ENCODE measurements around the gene DKK2.

Gene DKK2

DNA sequence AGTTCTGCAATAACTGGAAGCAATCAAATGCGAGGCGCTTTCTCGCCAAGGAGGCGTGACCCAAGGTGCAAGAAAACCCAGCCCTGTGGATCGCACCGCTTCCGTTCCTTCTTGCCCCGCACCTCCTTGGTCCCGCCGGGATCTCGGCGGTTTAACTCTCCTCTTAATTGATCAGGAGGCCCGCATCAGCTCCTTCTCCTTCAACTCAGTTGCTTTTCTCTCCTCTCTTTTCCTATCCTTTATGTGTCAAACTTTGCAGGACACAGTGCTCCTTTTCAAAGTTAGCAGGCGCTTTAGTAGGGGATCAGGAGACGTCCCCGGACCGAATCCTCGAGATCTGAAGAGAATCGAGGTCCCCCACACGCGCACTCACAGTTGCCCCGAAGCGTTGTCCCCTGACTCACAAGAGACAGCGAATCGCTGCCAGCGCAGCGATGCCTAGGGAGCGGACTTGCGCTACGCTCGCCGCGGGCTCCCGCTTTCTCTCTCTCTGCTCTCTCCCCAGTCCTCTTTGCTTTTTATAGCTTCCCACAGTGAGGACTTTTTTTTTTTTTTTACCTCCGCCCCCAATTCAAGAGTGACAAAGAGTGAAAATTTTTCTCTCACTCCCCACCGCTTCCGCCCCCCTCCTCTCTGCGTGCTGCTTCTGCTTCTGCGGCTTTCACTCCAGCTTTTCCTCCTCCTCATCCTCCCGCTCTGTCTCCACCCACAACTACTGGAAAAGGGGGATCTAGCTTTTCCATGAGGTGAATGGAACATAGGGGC is at the start of gene DKK2:
Gene DKK2 (minus strand): TSS at position 495 of the 765 bp plus-strand sequence. CDS start 722 bp downstream, outside the sequence.
- DNase-seq = no peak

- no peak for DNase-seq
These were observed 41.1 kb upstream of the DKK2 start for GRCh38 chr4:107077192-107077591.

DNA sequence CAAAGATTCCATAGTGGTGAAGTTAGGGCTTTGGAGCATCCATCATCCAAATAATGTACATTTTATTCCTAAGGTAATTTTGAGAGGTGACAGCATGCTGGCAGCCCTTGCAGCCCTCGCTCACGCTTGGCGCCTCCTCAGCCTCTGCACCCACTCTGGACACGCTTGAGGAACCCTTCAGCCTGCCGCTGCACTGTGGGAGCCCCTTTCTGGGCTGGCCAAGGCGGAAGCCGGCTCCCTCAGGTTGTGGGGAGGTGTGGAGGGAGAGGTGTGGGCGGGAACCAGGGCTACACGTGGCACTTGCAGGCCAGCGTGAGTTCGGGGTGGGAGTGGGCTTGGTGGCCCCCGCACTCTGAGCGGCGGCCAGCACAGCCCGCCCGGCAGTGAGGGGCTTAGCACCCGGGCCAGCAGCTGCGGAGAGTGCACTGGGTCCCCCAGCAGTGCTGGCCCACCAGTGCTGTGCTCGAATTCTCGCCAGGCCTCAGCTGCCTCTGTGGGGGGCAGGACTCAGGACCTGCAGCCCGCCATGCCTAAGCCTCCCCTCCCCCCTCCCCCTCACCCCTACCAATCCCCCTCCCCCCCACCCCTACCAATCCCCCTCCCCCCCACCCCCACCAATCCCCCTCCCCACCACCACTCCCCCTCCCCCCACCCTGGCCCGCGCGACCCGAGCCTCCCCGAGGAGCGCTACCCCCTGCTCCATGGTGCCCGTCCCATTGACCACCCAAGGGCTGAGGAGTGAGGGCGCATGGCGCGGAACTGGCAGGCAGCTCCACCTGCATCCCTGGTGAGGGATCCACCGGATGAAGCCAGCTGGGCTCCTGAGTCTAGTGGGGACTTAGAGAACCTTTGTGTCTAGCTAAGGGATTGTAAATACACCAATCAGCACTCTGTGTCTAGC is 37.0 kb upstream of the DKK2 start:
- no peak for DNase-seq

DNA sequence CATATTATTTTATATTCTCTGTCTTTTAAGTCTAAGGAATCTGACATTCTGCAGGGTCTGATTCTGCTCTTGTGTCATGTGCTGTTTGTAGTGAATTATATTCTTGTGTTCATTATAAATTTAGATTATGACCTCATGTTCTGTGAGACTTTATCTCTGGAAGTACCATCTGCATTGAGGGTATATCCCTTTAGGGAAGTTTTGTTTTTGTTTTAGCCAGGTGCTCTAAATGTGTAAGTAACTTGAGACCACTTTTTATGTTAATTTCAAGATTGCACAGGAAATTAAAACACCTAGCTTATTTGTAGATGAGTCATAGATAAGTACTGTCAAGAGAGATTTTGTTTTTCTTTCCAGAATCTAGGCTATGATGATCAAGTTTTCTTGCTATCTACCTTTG is 35.0 kb upstream of the DKK2 start:
- no peak for DNase-seq

GRCh38 chr4:107069049-107069448 is 32.9 kb upstream of the DKK2 start:
- DNase-seq = no peak

DNA sequence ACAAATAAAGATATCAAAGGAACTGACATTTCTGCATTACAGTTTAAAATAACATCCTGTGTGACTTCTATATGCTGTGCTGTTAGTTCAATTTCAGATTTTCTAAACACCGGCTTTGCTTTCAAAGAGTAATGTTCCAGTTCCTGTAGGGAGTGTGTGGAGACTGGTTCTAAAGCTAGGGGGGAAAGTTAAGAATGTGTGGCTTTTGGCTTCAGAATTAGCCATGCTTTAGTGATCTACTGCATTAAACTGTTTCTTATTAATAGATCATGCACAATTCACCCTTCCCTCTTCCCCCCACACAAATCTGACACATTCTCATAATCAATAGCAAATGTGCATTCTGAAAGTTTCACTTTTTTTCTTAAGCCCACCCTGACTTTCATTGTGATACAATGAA is 32.0 kb upstream of the DKK2 start:
- DNase-seq = no peak

DNA sequence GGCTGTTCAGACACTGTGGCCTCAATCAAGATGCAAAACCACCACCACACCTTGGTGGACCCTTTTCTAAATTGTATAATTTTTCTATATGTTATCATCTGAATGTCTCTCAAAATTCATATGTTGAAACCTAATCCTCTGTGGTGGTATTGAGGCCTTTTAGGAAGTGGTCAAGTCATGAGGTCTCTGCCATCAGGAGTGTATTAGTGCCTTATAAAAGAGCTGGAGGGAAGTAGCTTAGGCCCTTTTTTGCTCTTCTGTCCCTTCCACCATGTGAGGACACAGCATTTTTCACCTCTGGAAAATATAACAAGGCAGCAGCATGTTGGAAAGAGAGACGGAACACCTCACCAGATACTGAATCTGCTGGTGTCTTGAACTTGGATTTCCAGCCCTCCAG is 30.5 kb upstream of the DKK2 start:
- DNase-seq = no peak

DNA sequence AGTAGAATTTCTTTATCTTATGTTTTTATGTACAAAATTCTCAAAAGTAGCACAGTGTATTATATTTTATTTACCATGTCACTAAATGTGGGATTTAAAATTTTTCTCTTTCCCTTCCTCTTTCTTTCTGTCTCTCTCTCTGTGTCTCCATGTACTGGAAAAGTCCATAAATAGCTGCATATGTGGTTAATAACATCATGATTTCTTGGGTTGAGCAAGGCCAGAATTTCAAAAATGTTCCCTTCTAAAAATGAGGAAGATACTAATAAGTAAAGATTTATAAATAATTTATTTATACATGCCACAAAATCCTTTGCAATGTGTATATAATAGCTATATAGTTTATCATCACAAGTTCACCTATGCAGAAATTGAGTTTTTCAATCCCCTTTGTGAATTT is 29.1 kb upstream of the DKK2 start:
- no peak for DNase-seq

- no peak for DNase-seq
These were observed 24.3 kb upstream of the DKK2 start for GRCh38 chr4:107060388-107060787.

- no peak for DNase-seq
These were observed 22.7 kb upstream of the DKK2 start for GRCh38 chr4:107058828-107059227.

DNA sequence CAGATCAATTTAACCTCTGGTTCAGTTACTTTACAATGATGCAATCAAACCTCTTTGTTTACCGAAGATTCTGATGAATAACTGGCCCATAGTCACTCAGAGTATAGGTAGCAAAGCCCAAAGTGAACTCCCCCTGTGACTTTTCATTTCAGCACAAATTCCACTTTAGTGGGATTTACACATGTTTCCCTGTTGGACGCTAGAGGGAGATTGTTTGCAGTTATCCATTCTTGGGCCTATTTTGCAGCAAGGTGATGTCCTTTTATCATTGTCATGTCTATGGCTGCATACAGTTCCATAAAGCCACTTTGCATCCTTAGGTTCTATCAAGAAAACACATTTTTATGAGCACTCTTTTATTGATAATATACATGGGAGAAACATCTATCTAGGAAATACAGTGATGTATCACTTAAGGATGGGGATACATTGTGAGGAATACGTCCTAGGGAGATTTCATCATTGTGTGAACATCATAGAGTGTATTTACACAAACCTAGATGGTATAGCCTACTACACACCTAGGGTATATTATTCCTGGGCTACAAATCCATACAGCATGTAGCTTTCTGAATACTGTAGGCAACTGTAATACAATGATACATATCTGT is 14.5 kb upstream of the DKK2 start:
- DNase-seq = no peak

GRCh38 chr4:107046261-107046660 is 10.1 kb upstream of the DKK2 start:
- no peak for DNase-seq

DNA sequence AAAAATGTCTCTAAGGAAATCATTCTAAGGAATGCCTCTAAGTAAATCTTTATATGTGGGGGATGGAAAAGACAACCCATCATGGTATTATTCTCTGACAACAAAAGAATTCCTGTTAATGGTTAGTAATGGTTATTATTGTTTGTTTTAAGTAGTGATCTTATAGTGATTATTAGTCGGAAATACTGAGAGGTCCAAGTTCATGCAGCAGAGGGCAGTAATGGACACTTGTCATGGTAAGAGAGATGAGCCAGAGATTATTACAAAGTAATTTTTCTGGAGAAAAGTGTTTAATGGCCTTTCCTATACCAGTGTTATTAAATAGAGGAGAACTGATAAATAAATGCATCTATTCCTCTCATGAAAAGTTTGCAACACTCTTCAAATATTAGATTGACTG is 8.1 kb upstream of the DKK2 start:
- DNase-seq = no peak

- DNase-seq = no peak
These were observed 1.1 kb upstream of the DKK2 start for GRCh38 chr4:107037199-107037584.

GRCh38 chr4:107036584-107037198 is 578 bp upstream of the DKK2 start:
- DNase-seq = no peak

DNA sequence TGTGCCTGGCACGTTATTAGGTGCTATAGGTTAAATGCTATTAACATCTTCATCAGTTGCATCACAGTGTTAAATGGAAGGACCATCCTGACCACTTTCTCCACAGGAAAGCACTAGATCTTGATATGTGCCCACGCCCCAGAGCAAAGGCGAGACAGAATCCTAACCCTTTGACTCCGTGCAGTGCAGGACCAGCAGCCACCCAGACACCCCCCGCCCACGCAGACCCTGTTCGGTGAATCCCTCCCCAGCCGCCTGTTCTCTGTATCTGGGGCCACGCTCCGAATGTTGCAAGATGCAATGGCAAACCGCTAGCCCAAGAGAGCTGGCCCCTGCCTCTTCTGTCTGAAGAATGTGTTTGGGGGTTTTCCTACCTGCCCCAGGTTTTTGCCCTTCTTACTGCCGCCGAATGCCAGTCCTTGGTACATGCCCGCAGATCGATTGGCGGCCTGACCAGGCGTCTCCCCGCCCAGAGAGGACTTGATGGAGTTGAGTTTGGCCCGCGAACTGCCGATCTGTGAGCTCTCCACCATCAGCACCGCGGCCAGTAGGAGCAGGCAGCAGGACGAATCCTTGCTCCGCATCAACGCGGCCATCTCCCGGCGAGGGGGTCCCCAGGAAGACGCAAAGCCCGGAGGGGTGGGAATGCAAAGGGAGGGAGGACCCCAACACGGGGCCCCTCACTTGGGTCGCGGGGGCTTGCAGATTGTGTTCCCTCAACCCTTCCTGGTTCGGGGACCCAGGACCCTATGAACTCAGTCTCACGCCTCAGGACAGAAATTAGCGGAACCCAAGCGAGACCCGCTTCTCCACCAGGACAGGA is 906 bp downstream of the DKK2 start:
- DNase-seq = no peak

DNA sequence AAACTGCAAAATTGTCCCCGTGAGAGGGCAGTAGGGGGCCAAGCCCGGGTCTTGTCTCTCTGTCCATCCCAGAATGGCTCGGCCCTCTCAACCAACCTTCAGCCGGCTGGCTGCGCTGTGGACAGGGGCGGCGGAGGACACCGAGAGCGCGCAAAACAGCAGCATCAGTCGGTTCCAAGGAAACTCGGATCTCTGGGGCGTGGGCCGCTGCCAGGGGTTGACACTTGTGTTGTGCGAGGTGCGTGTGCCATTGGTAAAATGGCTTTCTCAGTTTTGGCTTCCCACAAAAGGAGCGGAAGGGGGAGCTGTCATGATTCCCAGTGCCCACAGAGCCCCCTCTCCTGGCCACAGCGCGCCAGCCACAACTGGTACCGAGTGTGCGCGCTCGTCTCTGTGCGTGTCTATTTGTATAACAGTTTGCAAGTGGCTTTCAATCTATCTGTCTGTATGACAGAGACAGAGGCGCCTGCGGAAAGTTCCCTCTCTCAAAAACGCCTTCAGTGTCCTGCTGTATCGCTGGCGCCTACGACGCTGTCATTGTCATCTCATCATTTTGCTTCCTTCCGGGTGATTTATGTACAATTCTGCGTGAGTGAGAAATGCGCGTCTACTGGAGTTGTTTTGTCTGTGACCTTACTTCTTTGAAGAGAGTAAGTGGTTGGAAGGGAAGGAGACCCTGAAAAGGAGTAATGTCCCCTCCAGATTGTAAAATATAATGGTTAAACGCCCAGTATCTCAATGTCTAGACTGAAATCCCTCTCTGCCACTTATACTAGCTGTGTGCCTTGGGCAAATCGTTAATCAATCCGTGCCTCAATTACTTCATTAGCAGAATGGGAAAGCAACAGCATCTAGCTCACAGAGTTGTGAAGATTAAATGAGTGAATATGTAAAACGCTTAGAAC is 1.8 kb downstream of the DKK2 start:
- no peak for DNase-seq

- DNase-seq = no peak
These were observed 8.7 kb downstream of the DKK2 start for GRCh38 chr4:107027379-107027778.

- no peak for DNase-seq
These were observed 17.8 kb downstream of the DKK2 start for GRCh38 chr4:107018344-107018735.

- DNase-seq = no peak
These were observed 18.4 kb downstream of the DKK2 start for GRCh38 chr4:107017443-107018343.

Measured in CD4-positive, alpha-beta T cell treated with Interferon alpha-2 for 1 hour (primary cell).